Astrocyte of the hippocampus (primary cell): Measurements from ENCODE around the gene PTPRN2.
A peak's percentile ranks its signal among the peaks of the same experiment; 100 is the strongest.

Source experiments
- DNase-seq: peaks from one replicate; pipeline ENCODE4 v3.0.0; 2011; ENCODE audit warnings: low read depth, low spot score

Gene PTPRN2

DNA sequence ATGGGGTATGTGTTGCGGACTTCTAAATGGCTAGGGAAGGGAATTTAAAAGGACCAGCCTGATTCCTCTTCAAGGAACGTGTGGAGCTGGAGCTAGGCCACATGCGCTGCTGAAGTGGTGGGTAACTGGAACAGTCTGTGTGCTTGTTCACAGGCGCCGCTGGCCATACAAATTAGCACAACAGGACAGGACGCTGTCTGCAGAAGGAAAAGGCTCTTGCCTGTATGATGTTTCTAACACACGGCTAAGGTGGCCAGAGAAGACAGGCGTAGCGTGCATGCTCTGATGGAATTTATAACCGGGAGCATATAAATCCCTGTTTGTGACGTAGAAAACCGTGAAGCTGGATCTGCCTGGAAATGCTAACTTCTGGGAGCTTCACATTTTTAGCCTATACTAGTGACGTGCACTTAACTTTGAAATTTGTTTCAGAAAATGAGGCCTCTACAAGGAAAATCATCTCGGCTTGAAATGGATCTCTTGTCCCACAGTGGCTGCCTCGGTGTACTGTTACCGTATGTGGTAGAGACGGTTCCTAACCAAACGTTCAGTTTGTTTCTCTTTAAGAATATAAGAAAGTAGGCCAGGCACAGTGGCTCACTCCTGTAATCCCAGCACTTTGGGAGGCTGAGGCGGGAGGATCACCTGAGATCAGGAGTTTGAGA is 569.4 kb downstream of the PTPRN2 start:
- DNase-seq, result no peak

GRCh38 chr7:158017111-158018097 is 570.2 kb downstream of the PTPRN2 start:
- DNase-seq, result peak; percentile 19

DNA sequence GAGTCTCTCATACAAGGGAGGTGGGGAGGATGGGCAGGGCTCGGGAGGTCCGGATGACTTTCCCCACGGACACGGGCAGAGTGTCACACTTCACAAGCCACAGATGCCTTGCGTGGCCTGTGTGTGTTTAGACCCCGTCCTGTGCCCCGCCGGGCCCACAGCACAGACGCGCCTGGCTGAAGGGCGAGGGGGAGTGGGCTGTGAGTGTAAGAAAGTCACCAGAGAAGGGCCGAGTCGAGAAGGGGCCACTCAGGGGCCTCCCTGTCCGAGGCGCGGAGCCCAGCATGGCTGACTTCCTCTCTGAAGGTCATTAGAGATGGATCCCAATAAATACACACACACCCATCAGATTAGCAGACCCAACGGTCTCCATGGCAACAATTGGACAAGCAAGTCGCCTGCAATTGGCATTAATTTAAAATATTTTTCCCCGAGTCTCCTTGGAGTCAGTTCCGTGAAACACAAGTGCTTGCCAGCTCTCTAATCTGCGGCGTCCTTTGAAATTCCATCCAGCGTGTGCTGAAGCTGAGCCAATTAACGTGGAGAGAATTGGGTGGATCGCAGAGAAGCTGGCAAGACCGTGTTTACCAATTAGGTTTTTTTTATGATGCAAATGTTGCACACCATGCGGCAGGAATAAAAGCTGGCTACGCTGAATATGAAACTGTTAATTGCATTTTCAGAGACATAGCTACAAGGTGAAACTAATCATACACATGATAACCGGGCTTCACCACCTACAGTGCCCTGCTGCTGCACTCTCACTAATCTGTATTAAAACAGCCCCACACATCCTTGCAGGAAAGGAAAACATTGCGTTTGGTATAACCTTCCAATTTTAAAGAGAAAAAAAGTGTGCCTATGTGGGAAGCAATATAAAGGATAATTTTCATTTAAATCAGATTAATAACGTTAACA is 571.2 kb downstream of the PTPRN2 start:
- peak; percentile 73 for DNase-seq

- DNase-seq, result peak; percentile 8
Observed at GRCh38 chr7:158015403-158016179, 572.0 kb downstream of the PTPRN2 start.

- DNase-seq, result no peak
Observed at GRCh38 chr7:158014976-158015375, 572.6 kb downstream of the PTPRN2 start.

DNA sequence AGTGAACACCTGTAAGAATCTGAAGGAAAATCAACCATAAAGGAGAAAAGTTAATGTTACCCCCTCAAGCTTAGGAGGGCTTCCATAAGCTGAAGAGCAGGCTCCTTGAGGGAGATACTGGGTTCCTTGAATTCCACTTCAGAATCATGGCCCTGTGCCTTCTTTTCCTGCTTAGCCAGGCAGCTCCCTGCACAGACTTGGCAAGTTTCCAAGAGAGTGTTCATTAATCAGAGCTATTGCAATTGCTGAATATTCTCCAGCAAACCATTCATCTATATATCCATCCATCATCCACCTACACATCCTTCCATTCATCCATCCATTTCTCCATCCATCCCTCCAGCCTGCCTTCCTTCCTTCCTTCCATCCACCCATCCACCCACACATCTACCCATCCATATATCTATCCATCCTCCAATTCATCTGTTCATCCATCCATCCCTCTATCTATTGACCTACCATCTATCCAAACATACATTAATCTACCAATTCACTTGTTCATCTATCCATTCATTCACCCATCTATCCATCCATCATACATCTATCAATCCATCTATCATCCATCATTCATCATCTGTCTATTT is 574.4 kb downstream of the PTPRN2 start:
- DNase-seq, result no peak

DNA sequence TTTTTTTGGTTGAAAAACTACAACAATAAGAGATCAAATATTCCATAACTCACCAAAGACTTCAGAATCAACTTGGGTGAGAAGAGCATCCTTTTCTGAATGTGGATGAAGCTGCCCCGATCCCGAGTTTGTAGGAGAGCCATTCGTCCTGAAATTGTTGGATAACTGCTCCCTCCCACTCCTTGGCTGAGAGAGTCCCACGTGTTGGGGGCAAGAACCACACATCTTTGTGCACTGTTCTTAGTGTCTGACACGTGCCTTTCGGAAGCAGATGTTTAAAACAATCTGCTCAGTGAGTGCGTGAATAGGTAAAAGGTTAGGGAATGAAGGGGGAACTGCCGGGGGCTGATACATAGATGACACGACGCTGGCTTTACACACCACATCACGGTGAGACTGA is 575.7 kb downstream of the PTPRN2 start:
- no peak for DNase-seq

- no peak for DNase-seq
Observed at GRCh38 chr7:158010961-158011693, 576.5 kb downstream of the PTPRN2 start.

- no peak for DNase-seq
Observed at GRCh38 chr7:158009886-158010285, 577.7 kb downstream of the PTPRN2 start.

DNA sequence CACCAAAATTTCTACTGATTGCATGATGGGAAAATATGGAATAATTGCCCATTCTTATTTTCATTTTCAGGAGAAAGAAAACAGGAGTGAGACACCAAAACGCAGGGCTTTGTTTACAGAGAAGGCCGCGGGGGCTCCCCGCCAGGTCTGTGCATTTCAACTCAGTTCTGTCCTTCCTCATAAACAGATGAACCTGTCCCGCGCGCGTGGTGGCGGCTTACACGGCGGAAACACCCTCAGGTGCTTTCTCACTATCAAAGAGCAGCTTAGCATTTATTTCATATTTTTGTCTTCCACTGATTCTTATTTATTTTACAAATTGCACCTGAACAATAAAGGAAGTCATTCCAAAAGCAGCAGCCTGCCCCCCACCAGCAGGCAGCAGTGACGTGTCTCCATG is 579.4 kb downstream of the PTPRN2 start:
- DNase-seq, result no peak

DNA sequence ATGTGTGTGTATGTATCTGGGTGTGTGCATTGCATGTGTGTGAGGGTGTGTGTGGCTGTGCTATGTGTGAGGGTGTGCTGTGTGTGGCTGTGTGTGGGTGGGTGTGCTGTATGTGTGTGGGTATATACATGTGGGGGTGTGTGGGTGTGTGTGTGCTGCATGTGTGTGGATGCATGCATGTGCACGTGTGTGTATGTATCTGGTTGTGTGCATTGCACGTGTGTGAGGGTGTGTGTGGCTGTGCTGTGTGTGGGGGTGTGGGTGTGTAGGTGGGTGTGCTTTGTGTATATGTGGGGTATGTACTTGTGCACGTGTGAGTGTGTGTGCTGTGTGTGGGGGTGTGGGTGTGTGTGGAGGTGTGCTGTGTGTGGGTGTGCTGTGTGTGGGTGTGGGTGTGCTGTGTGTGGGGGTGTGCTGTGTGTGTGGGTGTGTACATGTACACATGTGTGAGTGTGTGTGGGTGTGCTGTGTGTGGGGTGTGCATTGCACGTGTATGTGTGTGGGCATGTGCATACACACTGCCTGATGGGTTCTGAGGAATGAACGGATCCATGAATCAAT is 579.8 kb downstream of the PTPRN2 start:
- DNase-seq, result no peak

DNA sequence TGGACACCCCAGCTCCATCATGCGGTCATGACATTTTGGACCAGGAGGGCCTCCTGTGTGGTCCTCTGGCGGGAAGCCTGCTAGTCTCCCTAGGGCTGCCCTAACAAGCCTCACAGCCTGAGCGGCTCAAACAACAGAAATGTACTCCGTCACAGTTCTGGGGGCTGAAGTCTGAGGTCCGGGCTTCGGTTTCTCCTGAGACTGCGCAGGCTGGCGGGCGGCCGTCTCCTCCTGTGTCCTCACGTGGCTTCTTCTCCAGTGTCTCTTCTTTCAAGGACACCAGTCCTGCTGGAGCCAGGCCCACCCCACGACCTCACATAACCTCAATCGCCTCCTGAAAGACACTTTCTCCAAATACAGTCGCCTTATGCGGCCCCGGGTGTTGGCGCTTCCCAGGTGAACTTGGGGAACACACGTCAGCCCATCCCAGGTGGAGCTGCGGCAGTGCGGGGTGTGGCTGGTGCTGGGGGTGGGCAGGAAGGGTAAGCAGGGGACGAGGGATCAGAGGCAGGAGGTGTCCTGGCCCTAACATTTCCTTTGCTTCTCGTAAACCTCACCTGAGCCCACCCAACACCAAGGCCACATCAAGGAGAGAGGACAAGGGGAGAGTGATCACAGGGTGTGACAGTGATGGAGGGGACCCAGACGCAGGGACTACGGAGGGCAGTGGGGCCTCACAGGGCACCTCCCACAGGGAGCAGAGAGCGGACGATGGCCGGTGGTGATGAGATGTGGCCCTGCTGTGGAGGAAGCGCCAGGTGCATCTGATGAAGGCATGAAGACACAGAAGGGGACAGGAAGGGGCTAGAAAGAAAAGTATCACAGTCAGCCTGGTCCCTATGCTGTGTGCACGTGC is 580.6 kb downstream of the PTPRN2 start:
- DNase-seq, result no peak

DNA sequence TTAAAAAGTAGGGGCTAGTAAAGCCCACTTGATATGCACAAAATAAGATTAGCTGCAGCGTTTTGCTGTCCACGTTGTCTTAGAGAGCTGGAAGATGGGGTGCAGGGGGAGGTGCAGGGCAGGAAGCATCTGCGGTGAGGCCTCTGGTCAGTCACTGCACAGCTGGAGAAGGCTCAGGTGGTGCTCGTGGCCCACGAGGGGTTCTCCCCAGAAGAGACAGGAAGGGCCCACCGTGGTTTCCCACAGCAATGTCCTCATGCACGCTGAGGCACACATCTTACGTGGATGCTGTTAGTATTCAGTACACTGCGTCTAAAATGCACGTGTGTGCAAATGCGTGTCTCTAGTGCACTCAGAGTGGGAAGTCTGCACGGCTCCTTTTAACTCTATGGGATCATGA is 582.1 kb downstream of the PTPRN2 start:
- no peak for DNase-seq

DNA sequence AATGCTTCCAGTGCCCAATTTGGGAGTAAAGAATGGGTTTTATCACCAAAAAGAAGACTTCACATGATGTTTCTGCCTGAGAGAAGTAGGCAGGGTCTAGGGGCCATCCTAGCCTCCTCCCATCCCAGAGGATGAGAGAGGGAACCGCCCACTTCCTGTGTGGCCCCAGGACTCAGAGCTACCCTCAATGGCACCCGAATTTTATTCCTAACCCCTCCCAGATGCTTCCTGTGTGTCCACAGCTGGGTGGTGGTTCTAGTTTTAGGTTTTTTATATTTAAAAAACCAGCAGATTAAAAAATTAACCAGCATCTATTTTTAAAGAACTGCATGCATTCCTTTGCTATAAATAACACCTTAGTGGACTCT is 583.5 kb downstream of the PTPRN2 start:
- no peak for DNase-seq

GRCh38 chr7:158003441-158004122 is 584.0 kb downstream of the PTPRN2 start:
- no peak for DNase-seq

DNA sequence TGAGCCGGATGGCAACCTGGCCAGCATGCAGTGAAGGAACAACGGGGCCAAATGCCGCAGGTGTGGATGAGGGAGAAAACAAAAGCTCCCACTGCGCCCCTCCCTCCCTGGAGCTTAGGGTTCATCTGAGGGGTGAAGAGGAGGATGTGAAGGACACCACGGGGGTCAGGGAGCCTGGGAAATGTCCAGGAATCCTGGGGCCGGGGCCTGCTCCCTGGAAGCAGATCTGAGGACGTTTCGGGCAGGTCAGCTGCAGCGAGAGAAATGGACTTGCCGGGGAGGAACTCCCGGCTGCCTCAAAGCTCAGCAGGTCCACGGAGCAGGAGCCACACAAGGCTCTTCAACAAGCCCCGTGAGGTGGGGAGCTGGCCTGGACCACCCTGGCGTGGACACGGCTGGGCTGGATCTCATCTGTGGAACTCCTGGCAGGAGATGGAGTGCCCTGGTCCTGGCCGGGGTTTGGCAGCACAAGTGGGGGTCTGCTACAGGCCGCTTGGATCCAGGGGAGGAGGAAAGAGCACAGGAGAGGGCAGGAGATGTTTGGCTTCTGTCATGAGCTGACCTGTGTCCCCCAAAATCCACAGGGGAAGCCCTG is 585.0 kb downstream of the PTPRN2 start:
- no peak for DNase-seq

DNA sequence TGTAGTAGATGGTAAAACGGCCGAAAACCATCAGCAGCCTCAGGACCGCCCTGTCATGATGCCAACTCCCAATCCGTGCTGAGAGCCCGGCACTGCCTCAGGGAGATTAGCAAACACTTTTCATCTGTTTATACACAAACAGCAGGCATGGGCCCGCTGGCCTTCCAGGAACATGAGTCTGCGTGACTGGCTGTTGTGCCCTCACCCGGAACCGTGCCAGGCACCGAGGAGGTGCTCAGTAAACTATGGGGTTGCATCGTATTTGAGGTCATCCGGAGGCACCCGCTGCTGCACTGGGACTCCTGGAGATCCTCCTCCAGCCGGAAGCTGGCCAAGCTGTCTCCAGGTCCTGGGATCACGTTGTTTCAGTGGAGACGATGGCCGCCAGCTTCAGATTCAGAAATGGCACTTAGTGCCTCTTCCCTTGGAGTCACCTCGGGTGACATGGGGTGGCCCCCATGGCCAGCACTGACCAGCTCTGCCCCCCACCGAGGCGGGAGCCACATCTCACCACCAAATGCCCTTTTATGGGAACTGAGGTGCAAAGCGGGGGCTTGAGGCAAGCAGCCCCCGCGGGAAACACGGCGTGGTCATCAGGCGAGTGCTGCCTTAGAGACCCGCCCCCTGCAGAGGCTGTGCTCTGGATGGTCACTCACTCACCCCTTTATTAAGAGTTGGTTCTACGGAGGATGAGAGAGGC is 585.9 kb downstream of the PTPRN2 start:
- peak; percentile 9 for DNase-seq
